ENCODE measurements around the gene MOG. TPM values are rescaled to one million over a fixed set of nuclear protein-coding genes. Genes with fewer than 3 reads are reported as not detected.

Gene MOG
- total and polyA plus RNA-seq, 2 experiments from 2014 or later: 0.55 to 2.5 TPM

- TF ChIP-seq ZNF462 (CRISPR knock-in tag; IDR thresholded peaks at IDR 0.05): no peak
These were observed 38.9 kb upstream of the MOG start (continued) for GRCh38 chr6:29617782-29618554.

- H3K4me2 ChIP-seq: no peak overlapping the region
- H3K27me3 ChIP-seq (ENCODE audit: insufficient read depth): no peaks in the 10 kb centered on the region
- Mint-ChIP-seq H3K27ac (no peak overlapping the region), H3K27me3 (ENCODE audit: insufficient read depth, low read depth, poor library complexity) (peaks cover 14% of the 10 kb centered on the region), H3K4me3 (no peak overlapping the region), H3K36me3 (ENCODE audit: low read depth) (peaks cover 93% of the 10 kb centered on the region), H3K4me1 (peaks cover 45% of the 10 kb centered on the region), H3K9me3 (no peaks in the 10 kb centered on the region)
- H2AFZ ChIP-seq: no peak overlapping the region
- H3K79me2 ChIP-seq (replicated peaks; ENCODE audit: insufficient read depth): peaks cover 68% of the 10 kb centered on the region
- H3K4me3 ChIP-seq: no peak overlapping the region
- H3K27ac ChIP-seq (ENCODE audit: low read depth): 0 out of 2 replicates have a peak overlapping the region, but pooled peaks have one; percentile 55
- H4K20me1 ChIP-seq (replicated peaks; ENCODE audit: insufficient read depth): peaks cover 27% of the 10 kb centered on the region
- ATAC-seq (no peak), DNase-seq (ENCODE audit: low spot score) (no peak)
- peaks cover 80% of the 10 kb centered on the region for H3K36me3 ChIP-seq (ENCODE audit: insufficient read depth)
- no peak for TF ChIP-seq NANOG (IDR thresholded peaks at IDR 0.05; ENCODE audit: borderline replicate concordance)
- no peaks in the 10 kb centered on the region for H3K9me2 ChIP-seq (ENCODE audit: insufficient read depth)
- H3F3A ChIP-seq (replicated peaks; ENCODE audit: low read depth): peaks cover 52% of the 10 kb centered on the region
- H3K4me1 ChIP-seq (ENCODE audit: insufficient read depth): peaks cover 28% of the 10 kb centered on the region
These were observed 37.2 kb upstream of the MOG start for GRCh38 chr6:29619578-29620160.
